ENCODE measurements around the gene DRC3.

Gene DRC3

GRCh38 chr17:17942846-17943245, 29.8 kb upstream of the DRC3 start:
- DNase-seq = no peak

- no peak for DNase-seq
Observed at GRCh38 chr17:17943281-17943984, 29.2 kb upstream of the DRC3 start.

GRCh38 chr17:17944242-17944641, 28.4 kb upstream of the DRC3 start:
- no peak for DNase-seq

GRCh38 chr17:17944743-17945142, 27.9 kb upstream of the DRC3 start:
- no peak for DNase-seq

GRCh38 chr17:17946093-17946492, 26.6 kb upstream of the DRC3 start:
- DNase-seq = no peak

GRCh38 chr17:17947309-17947708, 25.4 kb upstream of the DRC3 start:
- DNase-seq = no peak

GRCh38 chr17:17947966-17948365, 24.7 kb upstream of the DRC3 start:
- DNase-seq = no peak

GRCh38 chr17:17950347-17950746, 22.3 kb upstream of the DRC3 start:
- no peak for DNase-seq

GRCh38 chr17:17950806-17951205, 21.9 kb upstream of the DRC3 start:
- DNase-seq = no peak

GRCh38 chr17:17951524-17951923, 21.1 kb upstream of the DRC3 start:
- DNase-seq = no peak

- no peak for DNase-seq
Observed at GRCh38 chr17:17952691-17953090, 20.0 kb upstream of the DRC3 start.

- no peak for DNase-seq
Observed at GRCh38 chr17:17954079-17954478, 18.6 kb upstream of the DRC3 start.

- DNase-seq = peak; percentile 70
Observed at GRCh38 chr17:17955790-17956341, 16.8 kb upstream of the DRC3 start.

GRCh38 chr17:17957584-17957916, 15.1 kb upstream of the DRC3 start:
- no peak for DNase-seq

- no peak for DNase-seq
Observed at GRCh38 chr17:17958982-17959381, 13.7 kb upstream of the DRC3 start.

- DNase-seq = no peak
Observed at GRCh38 chr17:17959520-17960361, 12.9 kb upstream of the DRC3 start.

- DNase-seq = no peak
Observed at GRCh38 chr17:17960500-17961030, 12.1 kb upstream of the DRC3 start.

GRCh38 chr17:17963066-17963465, 9.6 kb upstream of the DRC3 start:
- no peak for DNase-seq

GRCh38 chr17:17963694-17964436, 8.8 kb upstream of the DRC3 start:
- DNase-seq = no peak

GRCh38 chr17:17964710-17965109, 8.0 kb upstream of the DRC3 start:
- DNase-seq = no peak

GRCh38 chr17:17965152-17965721, 7.4 kb upstream of the DRC3 start:
- no peak for DNase-seq

GRCh38 chr17:17966399-17966798, 6.3 kb upstream of the DRC3 start:
- no peak for DNase-seq
